Activated CD4-positive, alpha-beta memory T cell treated with anti-CD3 and anti-CD28 coated beads for 36 hours (primary cell): ENCODE measurements around the gene LRRIQ3. TPM values are rescaled to one million over a fixed set of nuclear protein-coding genes. Genes with fewer than 3 reads are reported as not detected.
"Not testable (repeated sequence)": the region's sequence is repeated elsewhere in the genome, so short reads cannot be mapped to it uniquely, and the experiment has no call there.

Experiments used
- CTCF ChIA-PET: fragments of 350-600 bp; sonication (Branson Sonifier 250); formaldehyde crosslinking; loops from one replicate; lab custom pipeline; 2021; ENCODE audit warnings: antibody characterized with exemption, inconsistent platforms; lab: Charles Lee
- POLR2A ChIA-PET: fragments of 350-600 bp; sonication (Branson Sonifier 250); formaldehyde crosslinking; loops from one replicate; lab custom pipeline; 2021; ENCODE audit warnings: antibody characterized with exemption; lab: Charles Lee
- DNase-seq: peaks from one replicate; pipeline ENCODE4 v3.0.0-alpha.2; 2020
- H3K27ac Mint-ChIP-seq: one replicate; pipeline ENCODE4 v1.8.0; 2021; ENCODE audit warnings: mixed read lengths
- H3K27me3 Mint-ChIP-seq: one replicate; pipeline ENCODE4 v1.8.0; 2021; ENCODE audit warnings: mixed read lengths
- H3K36me3 Mint-ChIP-seq: one replicate; pipeline ENCODE4 v1.8.0; 2021; ENCODE audit warnings: mixed read lengths
- H3K4me1 Mint-ChIP-seq: one replicate; pipeline ENCODE4 v1.8.0; 2021; ENCODE audit warnings: low read depth, mixed read lengths
- H3K4me3 Mint-ChIP-seq: one replicate; pipeline ENCODE4 v1.8.0; 2021; ENCODE audit warnings: mild to moderate bottlenecking, mixed read lengths
- H3K9me3 Mint-ChIP-seq: one replicate; pipeline ENCODE4 v1.8.0; 2021; ENCODE audit warnings: mixed read lengths
- intact Hi-C: fragments of 100-400 bp; cut with micrococcal nuclease; formaldehyde crosslinking; loops from one replicate; pipeline ENCODE4 v1.15.1; 2023
- total RNA-seq, 2 experiments: library from RNA; stranded (reverse); gene quantifications; one replicate each; pipeline ENCODE4 v1.2.3, GENCODE V29; 2021

Gene LRRIQ3
- total RNA-seq, 2 experiments from 2014 or later, result 1.1 to 1.7 TPM

DNA sequence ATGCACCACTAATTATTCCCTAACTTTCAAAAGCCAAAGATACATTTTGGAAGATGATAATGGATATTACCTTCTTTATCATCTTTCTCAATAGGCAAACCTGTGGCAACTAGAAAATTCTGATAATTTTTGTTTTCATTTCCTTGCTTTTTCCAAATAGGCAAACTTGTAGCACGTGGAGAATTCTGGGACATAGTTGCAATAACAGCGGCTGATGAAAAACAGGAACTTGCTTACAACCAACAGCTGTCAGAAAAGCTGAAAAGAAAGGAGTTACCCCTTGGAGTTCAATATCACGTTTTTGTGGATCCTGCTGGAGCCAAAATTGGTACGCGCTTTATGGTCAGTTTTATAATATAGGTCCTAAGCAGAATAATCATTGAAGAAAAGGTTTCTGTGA, 1.5 kb upstream of the LRRIQ3 start:
- ChIA-PET POLR2A (no interaction called here), CTCF (no interaction called here)
- H3K36me3 Mint-ChIP-seq, result peaks cover 13% of the 10 kb centered on the region
- no peaks in the 10 kb centered on the region for H3K9me3 Mint-ChIP-seq
- no peak overlapping the region for H3K27ac Mint-ChIP-seq
- H3K4me1 Mint-ChIP-seq, result peaks cover 18% of the 10 kb centered on the region
- H3K4me3 Mint-ChIP-seq, result no peak overlapping the region
- intact Hi-C loops, result loop anchor here (5.0 to 10.0 kb wide), 3 partner anchors 265 to 1528 kb away; no protein-coding TSS in a partner anchor
- H3K27me3 Mint-ChIP-seq, result no peaks in the 10 kb centered on the region
- DNase-seq, result no peak

DNA sequence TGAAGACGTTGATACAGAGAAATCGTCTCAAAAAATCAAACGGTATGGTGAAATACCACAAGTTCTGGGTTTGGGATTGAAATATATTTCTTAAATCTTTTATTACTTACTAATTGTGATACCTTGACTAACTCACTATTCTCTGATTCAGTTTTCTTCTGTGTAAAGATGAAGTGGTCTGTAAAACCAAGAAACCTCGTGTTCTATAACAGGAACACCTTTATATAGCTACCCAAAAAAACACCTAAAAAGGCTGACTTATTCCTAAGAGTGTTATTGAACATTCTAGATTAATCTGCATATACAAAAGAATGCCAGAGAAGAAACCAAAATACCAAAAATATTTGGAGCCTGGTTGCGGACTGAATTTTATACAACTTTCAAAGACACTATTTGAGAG, 721 bp downstream of the LRRIQ3 start:
- no peaks in the 10 kb centered on the region for H3K27me3 Mint-ChIP-seq
- ChIA-PET CTCF (no interaction called here), POLR2A (no interaction called here)

DNA sequence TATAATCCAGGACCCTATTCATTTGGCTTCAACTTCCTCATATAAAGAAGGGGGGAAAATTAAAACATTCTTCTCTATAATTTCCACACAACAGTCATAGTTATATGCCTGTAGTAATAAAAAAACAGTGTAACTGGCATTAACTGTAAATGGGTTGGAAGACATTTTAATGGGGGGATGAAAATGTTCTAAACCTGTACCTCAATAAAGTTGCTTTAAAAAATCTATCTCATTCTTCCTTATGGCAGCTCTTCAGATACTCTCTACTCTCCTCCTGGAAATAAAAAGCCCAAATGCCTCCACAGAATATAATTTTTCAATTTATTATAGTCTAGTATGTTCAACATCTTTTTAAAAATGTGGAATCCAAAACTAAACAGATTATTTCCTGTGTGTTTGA, 2.6 kb downstream of the LRRIQ3 start:
- Mint-ChIP-seq H3K27ac (no peak overlapping the region), H3K36me3 (peaks cover 3% of the 10 kb centered on the region), H3K9me3 (no peaks in the 10 kb centered on the region), H3K27me3 (no peaks in the 10 kb centered on the region), H3K4me3 (no peak overlapping the region), H3K4me1 (peaks cover 18% of the 10 kb centered on the region)
- no peak for DNase-seq
- intact Hi-C loops, result loop anchor here (5.0 to 10.0 kb wide), 3 partner anchors 269 to 1532 kb away; no protein-coding TSS in a partner anchor
- ChIA-PET CTCF (interaction anchor here (1.3 kb wide), 1 partner anchor 537 kb away, joined by 3 read pairs; no protein-coding TSS in a partner anchor), POLR2A (no interaction called here)

More for the DNA sequence above, 721 bp downstream of the LRRIQ3 start:
- peak overlapping the region; percentile 82 for H3K4me3 Mint-ChIP-seq
- peak overlapping the region; percentile 86 for H3K27ac Mint-ChIP-seq
- no peak for DNase-seq
- no peaks in the 10 kb centered on the region for H3K9me3 Mint-ChIP-seq
- intact Hi-C loops, result loop anchor here (5.0 to 10.0 kb wide), 3 partner anchors 268 to 1530 kb away; no protein-coding TSS in a partner anchor
- peaks cover 10% of the 10 kb centered on the region for H3K36me3 Mint-ChIP-seq
- H3K4me1 Mint-ChIP-seq, result peaks cover 18% of the 10 kb centered on the region

- no peak overlapping the region for H3K27ac Mint-ChIP-seq
- peaks cover 15% of the 10 kb centered on the region for H3K4me1 Mint-ChIP-seq
- no peak overlapping the region for H3K4me3 Mint-ChIP-seq
- DNase-seq, result no peak
- no peaks in the 10 kb centered on the region for H3K9me3 Mint-ChIP-seq
- intact Hi-C loops, result loop anchor here (10.0 kb wide), 1 partner anchor 271 kb away; no protein-coding TSS in a partner anchor
- H3K27me3 Mint-ChIP-seq, result no peaks in the 10 kb centered on the region
- ChIA-PET CTCF (no interaction called here), POLR2A (no interaction called here)
- H3K36me3 Mint-ChIP-seq, result no peaks in the 10 kb centered on the region
Measured at GRCh38 chr1:74193908-74194307, 4.1 kb downstream of the LRRIQ3 start.

DNA sequence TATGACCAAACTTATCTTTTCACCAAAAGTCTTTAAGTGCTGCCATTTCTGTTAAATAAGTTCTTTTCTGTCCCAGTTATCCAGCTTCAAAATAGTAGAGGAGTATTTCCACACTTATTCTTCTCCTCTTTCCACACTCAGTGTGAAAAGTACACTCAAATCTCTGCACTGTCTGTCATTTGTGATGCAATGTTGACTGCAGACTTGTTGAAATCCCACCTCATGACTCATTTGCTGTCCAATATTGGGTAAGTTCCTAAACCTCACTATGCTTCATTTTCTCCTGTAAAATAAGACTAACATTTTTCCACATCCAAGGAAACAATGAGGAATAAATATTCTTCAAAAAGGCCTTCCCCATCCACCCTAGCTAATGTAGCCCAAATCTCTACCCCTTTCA, 17.5 kb downstream of the LRRIQ3 start:
- POLR2A ChIA-PET, result no interaction called here

DNA sequence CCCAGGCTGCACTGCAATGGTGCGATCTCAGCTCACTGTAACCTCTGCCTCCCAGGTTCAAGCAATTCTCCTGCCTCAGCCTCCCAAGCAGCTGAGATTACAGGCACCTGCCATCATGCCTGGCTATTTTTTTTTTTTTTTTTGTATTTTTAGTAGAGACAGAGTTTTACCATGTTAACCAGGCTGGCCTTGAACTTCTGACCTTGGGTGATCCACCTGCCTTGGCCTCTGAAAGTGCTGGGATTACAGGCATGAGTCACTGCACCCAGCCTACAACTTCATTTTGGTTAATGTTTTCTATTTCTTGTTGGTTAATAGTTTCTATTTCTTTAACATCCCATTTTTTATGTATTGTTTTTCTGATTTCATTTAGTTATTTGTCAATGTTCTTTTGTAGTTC, 23.6 kb downstream of the LRRIQ3 start:
- H3K4me3 Mint-ChIP-seq, POLR2A ChIA-PET, DNase-seq, H3K36me3 Mint-ChIP-seq, H3K4me1 Mint-ChIP-seq, intact Hi-C loops, CTCF ChIA-PET, H3K27me3 Mint-ChIP-seq, H3K27ac Mint-ChIP-seq: not testable (repeated sequence)
- H3K9me3 Mint-ChIP-seq, result peaks cover 33% of the 10 kb centered on the region

More for the DNA sequence above, 17.5 kb downstream of the LRRIQ3 start:
- Mint-ChIP-seq H3K27ac (no peak overlapping the region), H3K4me1 (no peaks in the 10 kb centered on the region), H3K36me3 (no peaks in the 10 kb centered on the region), H3K27me3 (no peaks in the 10 kb centered on the region), H3K4me3 (no peak overlapping the region), H3K9me3 (peaks cover 2% of the 10 kb centered on the region)
- intact Hi-C loops, result no loop called here
- DNase-seq, result no peak
- CTCF ChIA-PET, result no interaction called here

DNA sequence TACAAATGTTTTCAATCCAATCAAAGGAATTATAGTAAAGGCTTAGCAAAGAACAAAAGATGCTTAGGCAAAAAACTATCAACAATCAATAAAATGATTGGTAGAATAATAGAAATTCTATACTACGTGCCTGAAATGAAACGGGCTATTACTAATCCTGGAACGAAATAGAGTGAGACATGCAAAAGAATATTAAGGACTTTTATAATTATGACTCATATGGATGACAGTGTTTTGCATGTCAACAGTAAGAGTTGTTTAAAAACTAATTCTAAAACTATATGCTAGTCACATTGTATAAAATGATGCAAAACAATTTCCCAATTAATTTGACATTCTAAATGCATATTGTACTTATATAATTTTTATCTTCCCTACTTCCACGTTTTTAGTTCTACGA, 35.6 kb downstream of the LRRIQ3 start:
- intact Hi-C loops, result no loop called here
- DNase-seq, result no peak
- Mint-ChIP-seq H3K27ac (no peak overlapping the region), H3K4me3 (no peak overlapping the region), H3K36me3 (no peaks in the 10 kb centered on the region), H3K9me3 (peaks cover 4% of the 10 kb centered on the region), H3K27me3 (peaks cover 3% of the 10 kb centered on the region), H3K4me1 (no peaks in the 10 kb centered on the region)
- CTCF ChIA-PET, result no interaction called here
- POLR2A ChIA-PET, result no interaction called here

DNA sequence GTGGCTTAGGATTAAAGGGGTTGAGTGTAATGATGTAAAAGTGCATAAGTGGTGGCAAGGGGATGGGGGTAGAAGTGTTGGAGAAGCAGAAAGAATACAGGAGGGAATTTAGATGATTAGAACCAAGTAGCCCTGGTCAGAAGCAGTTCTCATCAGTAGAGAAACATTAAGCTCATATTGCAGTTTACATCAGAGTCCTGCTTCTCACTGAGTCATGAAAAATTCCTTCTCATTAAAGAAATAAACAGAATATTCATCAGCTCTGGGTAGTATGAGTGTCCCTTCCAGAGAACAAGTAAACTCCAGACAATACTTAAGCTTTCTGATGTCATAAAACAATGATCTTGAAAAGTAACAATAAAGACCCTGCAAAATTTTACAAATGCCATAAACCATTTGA, 36.5 kb downstream of the LRRIQ3 start:
- POLR2A ChIA-PET, result no interaction called here
- Mint-ChIP-seq H3K9me3 (no peaks in the 10 kb centered on the region), H3K4me3 (no peak overlapping the region), H3K27ac (no peak overlapping the region), H3K27me3 (peaks cover 3% of the 10 kb centered on the region), H3K4me1 (no peaks in the 10 kb centered on the region), H3K36me3 (no peaks in the 10 kb centered on the region)
- CTCF ChIA-PET, result no interaction called here
- intact Hi-C loops, result no loop called here
- DNase-seq, result no peak

GRCh38 chr1:74160046-74160445, 37.9 kb downstream of the LRRIQ3 start:
- Mint-ChIP-seq H3K27ac (no peak overlapping the region), H3K9me3 (peaks cover 2% of the 10 kb centered on the region), H3K4me3 (no peak overlapping the region), H3K36me3 (no peaks in the 10 kb centered on the region), H3K27me3 (peaks cover 1% of the 10 kb centered on the region), H3K4me1 (no peaks in the 10 kb centered on the region)
- intact Hi-C loops, result no loop called here
- ChIA-PET POLR2A (no interaction called here), CTCF (no interaction called here)
- DNase-seq, result no peak

GRCh38 chr1:74145086-74145485, 52.9 kb downstream of the LRRIQ3 start:
- Mint-ChIP-seq H3K4me1 (no peaks in the 10 kb centered on the region), H3K9me3 (no peaks in the 10 kb centered on the region), H3K36me3 (no peaks in the 10 kb centered on the region), H3K27ac (no peak overlapping the region), H3K27me3 (no peaks in the 10 kb centered on the region), H3K4me3 (no peak overlapping the region)
- ChIA-PET POLR2A (no interaction called here), CTCF (no interaction called here)
- no peak for DNase-seq
- intact Hi-C loops, result no loop called here

- H3K27me3 Mint-ChIP-seq, H3K4me3 Mint-ChIP-seq, H3K4me1 Mint-ChIP-seq, intact Hi-C loops, H3K27ac Mint-ChIP-seq, POLR2A ChIA-PET, DNase-seq, H3K9me3 Mint-ChIP-seq, CTCF ChIA-PET, H3K36me3 Mint-ChIP-seq: not testable (repeated sequence)
Measured at GRCh38 chr1:74117370-74117769, 80.6 kb downstream of the LRRIQ3 start.

DNA sequence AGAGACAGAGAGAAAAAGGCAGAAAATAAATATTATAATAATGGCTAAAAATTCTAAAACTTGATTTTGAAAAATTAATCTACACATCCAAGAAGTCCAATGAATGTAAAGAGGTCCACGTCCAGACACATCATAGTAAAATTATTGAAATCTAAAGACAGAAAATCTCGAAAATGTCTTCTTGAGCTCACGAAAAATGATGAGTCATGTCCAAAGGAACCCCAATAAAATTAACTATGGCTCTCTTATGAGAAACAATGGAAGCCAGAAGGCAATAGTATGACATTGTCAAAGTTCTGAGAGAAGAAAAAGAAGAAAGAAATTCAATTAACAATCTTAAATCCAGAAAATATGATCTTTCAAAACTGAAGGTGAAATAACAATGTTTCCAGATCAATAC, 84.6 kb downstream of the LRRIQ3 start:
- H3K27me3 Mint-ChIP-seq, result no peaks in the 10 kb centered on the region
- DNase-seq, result no peak
- no peaks in the 10 kb centered on the region for H3K4me1 Mint-ChIP-seq
- H3K9me3 Mint-ChIP-seq, result no peaks in the 10 kb centered on the region
- intact Hi-C loops, result no loop called here
- ChIA-PET POLR2A (no interaction called here), CTCF (no interaction called here)
- H3K4me3 Mint-ChIP-seq, result no peak overlapping the region
- H3K36me3 Mint-ChIP-seq, result no peaks in the 10 kb centered on the region
- no peak overlapping the region for H3K27ac Mint-ChIP-seq

- Mint-ChIP-seq H3K36me3 (no peaks in the 10 kb centered on the region), H3K27ac (no peak overlapping the region), H3K27me3 (no peaks in the 10 kb centered on the region), H3K4me1 (no peaks in the 10 kb centered on the region), H3K9me3 (no peaks in the 10 kb centered on the region), H3K4me3 (no peak overlapping the region)
- no peak for DNase-seq
- ChIA-PET CTCF (no interaction called here), POLR2A (no interaction called here)
- intact Hi-C loops, result no loop called here
Measured at GRCh38 chr1:74107394-74107793, 90.6 kb downstream of the LRRIQ3 start.
